Mesothelial cell of epicardium (in vitro differentiated cells): Measurements from ENCODE around the gene CCNG2. TPM values are rescaled to one million over a fixed set of nuclear protein-coding genes. Genes with fewer than 3 reads are reported as not detected.

Source experiments
- DNase-seq, 2 experiments: peaks; one replicate each; pipeline ENCODE4 v3.0.0; 2021; ENCODE audit warnings: low spot score in 2 of 2; ENCODE audit not compliant: unreplicated experiment in 2 of 2
- H3K27ac Mint-ChIP-seq: 2 replicates; pipeline ENCODE4 v1.8.0; 2021; ENCODE audit warnings: mixed read lengths
- H3K27me3 Mint-ChIP-seq: 2 replicates; pipeline ENCODE4 v1.8.0; 2021; ENCODE audit warnings: low read depth, mixed read lengths
- H3K36me3 Mint-ChIP-seq: 2 replicates; pipeline ENCODE4 v1.8.0; 2021; ENCODE audit warnings: mixed read lengths
- H3K4me1 Mint-ChIP-seq: 2 replicates; pipeline ENCODE4 v1.8.0; 2021; ENCODE audit warnings: mixed read lengths
- H3K4me3 Mint-ChIP-seq: 2 replicates; pipeline ENCODE4 v1.8.0; 2021; ENCODE audit warnings: mild to moderate bottlenecking, moderate library complexity, mixed read lengths
- H3K9me3 Mint-ChIP-seq: 2 replicates; pipeline ENCODE4 v1.8.0; 2021; ENCODE audit warnings: mixed read lengths
- CTCF ChIP-seq: fragments of 200-600 bp; sonication (generic); IDR thresholded peaks from one replicate; pipeline ENCODE4 v1.5.0; 2021; ENCODE audit warnings: antibody characterized with exemption; ENCODE audit not compliant: unreplicated experiment
- total RNA-seq: library from RNA; stranded (reverse); gene quantifications from 3 replicates; pipeline ENCODE4 v1.2.1, GENCODE V29; 2021

Gene CCNG2
- total RNA-seq, 1 donor from 2014 or later, result 89.3 TPM

- no peak overlapping the region for H3K4me3 Mint-ChIP-seq
- H3K27ac Mint-ChIP-seq, result no peak overlapping the region
- DNase-seq, result peak in 1 of 2 experiments; percentile 59
- no peaks in the 10 kb centered on the region for H3K36me3 Mint-ChIP-seq
- TF ChIP-seq CTCF, result peak; percentile 39
- no peaks in the 10 kb centered on the region for H3K9me3 Mint-ChIP-seq
- peaks cover 11% of the 10 kb centered on the region for H3K4me1 Mint-ChIP-seq
- H3K27me3 Mint-ChIP-seq, result peaks cover 2% of the 10 kb centered on the region
Observed at GRCh38 chr4:77203380-77204197, 46.6 kb downstream of the CCNG2 start.

- Mint-ChIP-seq H3K9me3 (no peaks in the 10 kb centered on the region), H3K4me1 (peaks cover 11% of the 10 kb centered on the region), H3K36me3 (no peaks in the 10 kb centered on the region), H3K4me3 (no peak overlapping the region), H3K27ac (no peak overlapping the region), H3K27me3 (peaks cover 2% of the 10 kb centered on the region)
- no peak for TF ChIP-seq CTCF
- DNase-seq, result no peak
Observed at GRCh38 chr4:77204621-77205020, 47.6 kb downstream of the CCNG2 start.

- peaks cover 11% of the 10 kb centered on the region for H3K4me1 Mint-ChIP-seq
- no peak for TF ChIP-seq CTCF
- H3K27me3 Mint-ChIP-seq, result peaks cover 2% of the 10 kb centered on the region
- no peak overlapping the region for H3K27ac Mint-ChIP-seq
- no peaks in the 10 kb centered on the region for H3K36me3 Mint-ChIP-seq
- no peak overlapping the region for H3K4me3 Mint-ChIP-seq
- DNase-seq, result no peak
- no peaks in the 10 kb centered on the region for H3K9me3 Mint-ChIP-seq
Observed at GRCh38 chr4:77209012-77209411, 52.0 kb downstream of the CCNG2 start.

- H3K4me3 Mint-ChIP-seq, result no peak overlapping the region
- no peak for DNase-seq
- H3K36me3 Mint-ChIP-seq, result no peaks in the 10 kb centered on the region
- TF ChIP-seq CTCF, result no peak
- H3K4me1 Mint-ChIP-seq, result peaks cover 1% of the 10 kb centered on the region
- H3K27me3 Mint-ChIP-seq, result peaks cover 5% of the 10 kb centered on the region
- no peaks in the 10 kb centered on the region for H3K9me3 Mint-ChIP-seq
- no peak overlapping the region for H3K27ac Mint-ChIP-seq
Observed at GRCh38 chr4:77209936-77210335, 52.9 kb downstream of the CCNG2 start.

GRCh38 chr4:77215107-77215506 is 58.1 kb downstream of the CCNG2 start:
- no peak overlapping the region for H3K4me3 Mint-ChIP-seq
- H3K27me3 Mint-ChIP-seq, result peaks cover 22% of the 10 kb centered on the region
- no peaks in the 10 kb centered on the region for H3K9me3 Mint-ChIP-seq
- H3K4me1 Mint-ChIP-seq, result no peaks in the 10 kb centered on the region
- H3K36me3 Mint-ChIP-seq, result no peaks in the 10 kb centered on the region
- no peak overlapping the region for H3K27ac Mint-ChIP-seq
- no peak for TF ChIP-seq CTCF
- no peak for DNase-seq
